Testis (tissue), 3 donors: ENCODE measurements around the gene ANKRD1. TPM values are rescaled to one million over a fixed set of nuclear protein-coding genes. Genes with fewer than 3 reads are reported as not detected.

Experiments
- DNase-seq: peaks from one replicate; pipeline ENCODE4 v3.0.0-alpha.2; 2019
- H3K27ac ChIP-seq, 2 donors: fragments of 200-600 bp; sonication (generic); one replicate each; pipeline ENCODE4 v1.5.1; 2019
- H3K27me3 ChIP-seq: fragments of 200-600 bp; sonication (generic); one replicate; pipeline ENCODE4 v1.5.1; 2019
- H3K36me3 ChIP-seq: fragments of 200-600 bp; sonication (generic); one replicate; pipeline ENCODE4 v1.5.1; 2017; ENCODE audit warnings: low read depth; ENCODE audit errors: missing control alignments
- H3K4me1 ChIP-seq: fragments of 200-600 bp; sonication (generic); one replicate; pipeline ENCODE4 v1.5.1; 2019
- H3K4me3 ChIP-seq, 2 donors: fragments of 200-600 bp; sonication (generic); one replicate each; pipeline ENCODE4 v1.5.1; 2017 to 2019
- H3K9me3 ChIP-seq: fragments of 200-600 bp; sonication (generic); one replicate; pipeline ENCODE4 v1.5.1; 2017
- CTCF ChIP-seq, 3 experiments: fragments of 450-650 bp in 2 of 3; fragments of 200-600 bp in 1 of 3; sonication (generic) in 1 of 3; IDR thresholded peaks; one replicate each; pipeline ENCODE4 v1.5.1; 2016 to 2019; ENCODE audit warnings: antibody characterized with exemption in 3 of 3, mild to moderate bottlenecking in 2 of 3, moderate library complexity in 1 of 3
- POLR2A ChIP-seq: fragments of 450-650 bp; IDR thresholded peaks from one replicate; pipeline ENCODE4 v1.6.1; 2017; ENCODE audit warnings: antibody characterized with exemption, mild to moderate bottlenecking, moderate library complexity
- WGBS, 2 donors: methylation state at CpG; one replicate each; pipeline ENCODE4 v1.1.5; 2018; 5-methylcytosine and 5-hydroxymethylcytosine counted together
- intact Hi-C: fragments of 100-400 bp; cut with DNase I; formaldehyde crosslinking; loops from one replicate; pipeline ENCODE4 v1.15.1; 2023; ENCODE audit warnings: low total_unique reads
- polyA plus RNA-seq: library from polyadenylated mRNA; stranded (reverse); fragments of 350-450 nt; fragmentation: Illumina TruSeq; extraction: RNeasy Lipid Tissue Mini Kit (QIAGEN cat#74804); gene quantifications from one replicate; pipeline ENCODE4 v1.2.3, GENCODE V29; 2014; ENCODE audit warnings: low read depth, low replicate concordance; ENCODE audit not compliant: insufficient read depth
- total RNA-seq, 2 donors: library from RNA; depleted of rRNA; stranded (reverse); fragments of >200 nt; gene quantifications; one replicate each; pipeline ENCODE4 v1.2.3, GENCODE V29; 2016

Gene ANKRD1
- total and polyA plus RNA-seq, 3 donors from 2014 or later = 0.19 to 2.1 TPM; not detected in 1

- Histone ChIP-seq H3K36me3 (no peaks in the 10 kb centered on the region), H3K9me3 (no peaks in the 10 kb centered on the region), H3K4me1 (peaks cover 23% of the 10 kb centered on the region), H3K4me3 (no peak overlapping the region), H3K27ac (peak overlapping the region in 1 of 2 donors; percentile 84), H3K27me3 (no peaks in the 10 kb centered on the region)
- 72 to 79% methylated on average over 5 of the region's 5 CpGs for WGBS, 2 donors
- no peak for DNase-seq
- TF ChIP-seq CTCF (IDR thresholded peaks at IDR 0.05) = no peak
- TF ChIP-seq POLR2A = no peak
- intact Hi-C loops = no loop called here
These were observed 8.3 kb upstream of the ANKRD1 start for GRCh38 chr10:90929179-90929578.

GRCh38 chr10:90927293-90927692, 6.4 kb upstream of the ANKRD1 start:
- intact Hi-C loops = no loop called here
- Histone ChIP-seq H3K27me3 (no peaks in the 10 kb centered on the region), H3K27ac (no peak overlapping the region), H3K36me3 (no peaks in the 10 kb centered on the region), H3K4me3 (no peak overlapping the region), H3K4me1 (peaks cover 23% of the 10 kb centered on the region), H3K9me3 (no peaks in the 10 kb centered on the region)
- 87 to 90% methylated on average over 2 of the region's 2 CpGs for WGBS, 2 donors
- TF ChIP-seq POLR2A = no peak
- DNase-seq = no peak

- TF ChIP-seq CTCF (IDR thresholded peaks at IDR 0.05) (no peak), POLR2A (no peak)
- Histone ChIP-seq H3K4me1 (peaks cover 11% of the 10 kb centered on the region), H3K9me3 (no peaks in the 10 kb centered on the region), H3K27me3 (no peaks in the 10 kb centered on the region), H3K27ac (no peak overlapping the region), H3K36me3 (no peaks in the 10 kb centered on the region), H3K4me3 (no peak overlapping the region)
- intact Hi-C loops = no loop called here
- 81 to 86% methylated on average over 5 of the region's 5 CpGs for WGBS, 2 donors
- DNase-seq = no peak
These were observed 4.5 kb upstream of the ANKRD1 start for GRCh38 chr10:90925079-90926029.

- DNase-seq = no peak
- Histone ChIP-seq H3K9me3 (no peaks in the 10 kb centered on the region), H3K4me3 (no peak overlapping the region), H3K27ac (no peak overlapping the region), H3K4me1 (peaks cover 5% of the 10 kb centered on the region), H3K27me3 (no peaks in the 10 kb centered on the region), H3K36me3 (no peaks in the 10 kb centered on the region)
- intact Hi-C loops = no loop called here
- no peak for TF ChIP-seq CTCF (IDR thresholded peaks at IDR 0.05)
- no peak for TF ChIP-seq POLR2A
- 71 to 78% methylated on average over 3 of the region's 3 CpGs for WGBS, 2 donors
These were observed 3.7 kb upstream of the ANKRD1 start for GRCh38 chr10:90924552-90924951.

- DNase-seq = no peak
- Histone ChIP-seq H3K36me3 (no peaks in the 10 kb centered on the region), H3K4me3 (no peak overlapping the region), H3K9me3 (no peaks in the 10 kb centered on the region), H3K4me1 (peaks cover 5% of the 10 kb centered on the region), H3K27me3 (no peaks in the 10 kb centered on the region), H3K27ac (no peak overlapping the region)
- 65 to 70% methylated on average over 2 of the region's 2 CpGs for WGBS, 2 donors
- no peak for TF ChIP-seq CTCF (IDR thresholded peaks at IDR 0.05)
- no peak for TF ChIP-seq POLR2A
- intact Hi-C loops = no loop called here
These were observed 2.3 kb upstream of the ANKRD1 start for GRCh38 chr10:90923111-90923731.
